ENCODE results near the gene STK32C.

Gene STK32C

GRCh38 chr10:132187430-132188138 is 120.2 kb downstream of the STK32C start:
- H3K4me3 ChIP-seq (ENCODE audit: low read depth, low read length) = no peak overlapping the region
- DNase-seq (ENCODE audit: low read depth) = no peak
- TF ChIP-seq CTCF (IDR thresholded peaks at IDR 0.05; ENCODE audit: insufficient read depth, low read depth, low read length, missing control alignments) = no peak

GRCh38 chr10:132186488-132187429 is 121.0 kb downstream of the STK32C start, which contains the start of gene DPYSL4:
Gene DPYSL4, plus strand, starts transcription at chr10:132186948. Its CDS starts 116 bp downstream, at chr10:132187064.
- TF ChIP-seq CTCF (IDR thresholded peaks at IDR 0.05; ENCODE audit: insufficient read depth, low read depth, low read length, missing control alignments) = no peak
- no peak within 1 kb of the TSS for H3K4me3 ChIP-seq (ENCODE audit: low read depth, low read length)
- no peak for DNase-seq (ENCODE audit: low read depth)

- TF ChIP-seq CTCF (IDR thresholded peaks at IDR 0.05; ENCODE audit: insufficient read depth, low read depth, low read length, missing control alignments) = no peak
- DNase-seq (ENCODE audit: low read depth) = no peak
Observed at GRCh38 chr10:132185601-132186487, 121.9 kb downstream of the STK32C start.

GRCh38 chr10:132184816-132185593 is 122.7 kb downstream of the STK32C start:
- no peak for TF ChIP-seq CTCF (IDR thresholded peaks at IDR 0.05; ENCODE audit: insufficient read depth, low read depth, low read length, missing control alignments)
- H3K4me3 ChIP-seq (ENCODE audit: low read depth, low read length) = no peak overlapping the region

More at GRCh38 chr10:132185601-132186487, 121.9 kb downstream of the STK32C start:
- no peak overlapping the region for H3K4me3 ChIP-seq (ENCODE audit: low read depth, low read length)

GRCh38 chr10:132183046-132183445 is 124.7 kb downstream of the STK32C start:
- no peak for DNase-seq (ENCODE audit: low read depth)
- no peak for TF ChIP-seq CTCF (IDR thresholded peaks at IDR 0.05; ENCODE audit: insufficient read depth, low read depth, low read length, missing control alignments)
- H3K4me3 ChIP-seq (ENCODE audit: low read depth, low read length) = no peak overlapping the region

More at GRCh38 chr10:132184816-132185593, 122.7 kb downstream of the STK32C start:
- DNase-seq (ENCODE audit: low read depth) = no peak

All from GM12865 (cell line).